HAP-1 (cell line): Measurements from ENCODE around the gene ARHGEF10L.

Experiments
- DNase-seq, 2 experiments: peaks; one replicate each; pipeline ENCODE4 v3.0.0-alpha.2; 2016 to 2020; ENCODE audit warnings: low spot score in 2 of 2
- H3K27me3 ChIP-seq: fragments of 250-450 bp; sonication (Bioruptor Pico); 2 replicates; pipeline ENCODE4 v1.5.1; 2020; ENCODE audit warnings: low read depth, mild to moderate bottlenecking, moderate library complexity
- H3K36me3 ChIP-seq: fragments of 250-450 bp; sonication (Bioruptor Pico); replicated peaks from 2 replicates; pipeline ENCODE4 v1.5.1; 2020; ENCODE audit warnings: mild to moderate bottlenecking
- H3K4me1 ChIP-seq: fragments of 250-450 bp; sonication (Bioruptor Pico); 2 replicates; pipeline ENCODE4 v1.5.1; 2020; ENCODE audit warnings: mild to moderate bottlenecking
- H3K4me3 ChIP-seq: fragments of 250-450 bp; sonication (Bioruptor Pico); 2 replicates; pipeline ENCODE4 v1.5.1; 2020; ENCODE audit warnings: mild to moderate bottlenecking, moderate library complexity
- H3K9me3 ChIP-seq: fragments of 250-450 bp; sonication (Bioruptor Pico); 2 replicates; pipeline ENCODE4 v1.5.1; 2020; ENCODE audit warnings: mild to moderate bottlenecking, moderate library complexity
- in situ Hi-C: fragments of 300-500 bp; cut with MboI; formaldehyde crosslinking; loops from 3 replicates; pipeline ENCODE4 v1.14.3; 2020; ENCODE audit warnings: low sequenced_read_pairs, inconsistent platforms, mixed read lengths

The ARHGEF10L gene

GRCh38 chr1:17527036-17527914 is 12.2 kb upstream of the ARHGEF10L start:
- Histone ChIP-seq H3K4me1 (no peaks in the 10 kb centered on the region), H3K4me3 (no peak overlapping the region), H3K36me3 (no peaks in the 10 kb centered on the region), H3K27me3 (no peaks in the 10 kb centered on the region; the same call in 1 of the 2 replicates), H3K9me3 (no peaks in the 10 kb centered on the region)
- DNase-seq, result no peak
- in situ Hi-C loops, result no loop called here

- in situ Hi-C loops, result no loop called here
- H3K4me3 ChIP-seq, result no peak overlapping the region
Measured at GRCh38 chr1:17529381-17529780, 10.1 kb upstream of the ARHGEF10L start.

GRCh38 chr1:17531343-17531681 is 8.2 kb upstream of the ARHGEF10L start:
- Histone ChIP-seq H3K4me3 (no peak overlapping the region), H3K4me1 (no peaks in the 10 kb centered on the region), H3K9me3 (no peaks in the 10 kb centered on the region), H3K27me3 (no peaks in the 10 kb centered on the region; the same call in 1 of the 2 replicates), H3K36me3 (no peaks in the 10 kb centered on the region)
- in situ Hi-C loops, result no loop called here
- DNase-seq, result no peak

More at GRCh38 chr1:17529381-17529780, 10.1 kb upstream of the ARHGEF10L start:
- Histone ChIP-seq H3K27me3 (no peaks in the 10 kb centered on the region; the same call in 1 of the 2 replicates), H3K9me3 (no peaks in the 10 kb centered on the region), H3K36me3 (no peaks in the 10 kb centered on the region), H3K4me1 (no peaks in the 10 kb centered on the region)
- DNase-seq, result no peak

GRCh38 chr1:17531682-17532487 is 7.6 kb upstream of the ARHGEF10L start:
- no peaks in the 10 kb centered on the region; the same call in 1 of the 2 replicates for H3K27me3 ChIP-seq
- no peaks in the 10 kb centered on the region for H3K9me3 ChIP-seq
- in situ Hi-C loops, result no loop called here
- no peaks in the 10 kb centered on the region for H3K4me1 ChIP-seq
- peak; percentile 45 to 50 for DNase-seq
- no peaks in the 10 kb centered on the region for H3K36me3 ChIP-seq
- H3K4me3 ChIP-seq, result no peak overlapping the region

GRCh38 chr1:17533201-17533600 is 6.3 kb upstream of the ARHGEF10L start:
- in situ Hi-C loops, result no loop called here
- no peak for DNase-seq
- H3K27me3 ChIP-seq, result no peaks in the 10 kb centered on the region
- H3K36me3 ChIP-seq, result no peaks in the 10 kb centered on the region
- no peaks in the 10 kb centered on the region for H3K9me3 ChIP-seq
- H3K4me3 ChIP-seq, result no peak overlapping the region
- H3K4me1 ChIP-seq, result no peaks in the 10 kb centered on the region

- no peak for DNase-seq
- Histone ChIP-seq H3K27me3 (no peaks in the 10 kb centered on the region), H3K9me3 (no peaks in the 10 kb centered on the region), H3K4me3 (no peak overlapping the region), H3K4me1 (peaks cover 8% of the 10 kb centered on the region), H3K36me3 (no peaks in the 10 kb centered on the region)
- in situ Hi-C loops, result no loop called here
Measured at GRCh38 chr1:17535300-17535936, 4.1 kb upstream of the ARHGEF10L start.

- in situ Hi-C loops, result no loop called here
- no peak overlapping the region for H3K4me3 ChIP-seq
- no peaks in the 10 kb centered on the region for H3K9me3 ChIP-seq
- peaks cover 8% of the 10 kb centered on the region for H3K4me1 ChIP-seq
- H3K36me3 ChIP-seq, result no peaks in the 10 kb centered on the region
- H3K27me3 ChIP-seq, result no peaks in the 10 kb centered on the region
- no peak for DNase-seq
Measured at GRCh38 chr1:17538010-17538409, 1.5 kb upstream of the ARHGEF10L start.

- H3K4me3 ChIP-seq, result no peak overlapping the region
- in situ Hi-C loops, result no loop called here
- peaks cover 8% of the 10 kb centered on the region for H3K4me1 ChIP-seq
- H3K27me3 ChIP-seq, result no peaks in the 10 kb centered on the region
- no peaks in the 10 kb centered on the region for H3K9me3 ChIP-seq
- no peaks in the 10 kb centered on the region for H3K36me3 ChIP-seq
- peak; percentile 65 to 93 for DNase-seq
Measured at GRCh38 chr1:17538428-17539117, 925 bp upstream of the ARHGEF10L start.

- H3K9me3 ChIP-seq, result no peaks in the 10 kb centered on the region
- no peak for DNase-seq
- no peaks in the 10 kb centered on the region for H3K36me3 ChIP-seq
- peaks cover 8% of the 10 kb centered on the region for H3K4me1 ChIP-seq
- in situ Hi-C loops, result no loop called here
- no peaks in the 10 kb centered on the region for H3K27me3 ChIP-seq
- H3K4me3 ChIP-seq, result peak overlapping the region; percentile 19
Measured at GRCh38 chr1:17539118-17539476, 401 bp upstream of the ARHGEF10L start.

GRCh38 chr1:17540255-17541001 is 930 bp downstream of the ARHGEF10L start:
- peak in 1 of 2 experiments; percentile 56 for DNase-seq
- H3K4me3 ChIP-seq, result peak overlapping the region; percentile 48

GRCh38 chr1:17542645-17543044 is 3.1 kb downstream of the ARHGEF10L start:
- in situ Hi-C loops, result no loop called here
- peaks cover 8% of the 10 kb centered on the region for H3K4me1 ChIP-seq
- H3K27me3 ChIP-seq, result no peaks in the 10 kb centered on the region
- DNase-seq, result no peak
- no peaks in the 10 kb centered on the region for H3K9me3 ChIP-seq
- H3K36me3 ChIP-seq, result no peaks in the 10 kb centered on the region
- H3K4me3 ChIP-seq, result no peak overlapping the region

More at GRCh38 chr1:17540255-17541001, 930 bp downstream of the ARHGEF10L start:
- no peaks in the 10 kb centered on the region for H3K27me3 ChIP-seq
- no peaks in the 10 kb centered on the region for H3K9me3 ChIP-seq
- H3K4me1 ChIP-seq, result peaks cover 8% of the 10 kb centered on the region
- in situ Hi-C loops, result no loop called here
- no peaks in the 10 kb centered on the region for H3K36me3 ChIP-seq

- H3K4me1 ChIP-seq, result no peaks in the 10 kb centered on the region; the same call in 1 of the 2 replicates
- H3K27me3 ChIP-seq, result no peaks in the 10 kb centered on the region
- DNase-seq, result no peak
- no peak overlapping the region for H3K4me3 ChIP-seq
- in situ Hi-C loops, result no loop called here
- no peaks in the 10 kb centered on the region for H3K9me3 ChIP-seq
- no peaks in the 10 kb centered on the region for H3K36me3 ChIP-seq
Measured at GRCh38 chr1:17544776-17545350, 5.4 kb downstream of the ARHGEF10L start.
